ENCODE measurements around the gene ADRB1.

Gene ADRB1

GRCh38 chr10:114043532-114044246, at the start of gene ADRB1:
Gene ADRB1 (plus strand): TSS chr10:114043866. CDS start chr10:114044133, 267 bp downstream.
- DNase-seq (ENCODE audit: low spot score): peak; percentile 90

GRCh38 chr10:113995201-113995600, 48.5 kb upstream of the ADRB1 start:
- no peak for DNase-seq (ENCODE audit: low spot score)

GRCh38 chr10:113997428-113997827, 46.2 kb upstream of the ADRB1 start:
- DNase-seq (ENCODE audit: low spot score): no peak

GRCh38 chr10:113999531-113999930, 44.1 kb upstream of the ADRB1 start:
- DNase-seq (ENCODE audit: low spot score): peak; percentile 34

GRCh38 chr10:114000457-114001010, 43.1 kb upstream of the ADRB1 start:
- DNase-seq (ENCODE audit: low spot score): no peak

- no peak for DNase-seq (ENCODE audit: low spot score)
These were observed 41.2 kb upstream of the ADRB1 start for GRCh38 chr10:114002422-114002821.

GRCh38 chr10:114003161-114003941, 40.3 kb upstream of the ADRB1 start:
- DNase-seq (ENCODE audit: low spot score): no peak

GRCh38 chr10:114009281-114009996, 34.2 kb upstream of the ADRB1 start:
- no peak for DNase-seq (ENCODE audit: low spot score)

GRCh38 chr10:114010316-114010715, 33.4 kb upstream of the ADRB1 start:
- DNase-seq (ENCODE audit: low spot score): no peak

GRCh38 chr10:114012650-114013049, 31.0 kb upstream of the ADRB1 start:
- DNase-seq (ENCODE audit: low spot score): no peak

GRCh38 chr10:114015708-114016107, 28.0 kb upstream of the ADRB1 start:
- DNase-seq (ENCODE audit: low spot score): no peak

- DNase-seq (ENCODE audit: low spot score): no peak
These were observed 26.4 kb upstream of the ADRB1 start for GRCh38 chr10:114017271-114017670.

GRCh38 chr10:114017873-114018272, 25.8 kb upstream of the ADRB1 start:
- DNase-seq (ENCODE audit: low spot score): no peak

- no peak for DNase-seq (ENCODE audit: low spot score)
These were observed 24.4 kb upstream of the ADRB1 start for GRCh38 chr10:114019226-114019625.

GRCh38 chr10:114021154-114021553, 22.5 kb upstream of the ADRB1 start:
- no peak for DNase-seq (ENCODE audit: low spot score)

- no peak for DNase-seq (ENCODE audit: low spot score)
These were observed 21.7 kb upstream of the ADRB1 start for GRCh38 chr10:114021717-114022680.

- no peak for DNase-seq (ENCODE audit: low spot score)
These were observed 20.7 kb upstream of the ADRB1 start for GRCh38 chr10:114022766-114023597.

GRCh38 chr10:114024876-114025610, 18.6 kb upstream of the ADRB1 start:
- DNase-seq (ENCODE audit: low spot score): peak; percentile 51

- DNase-seq (ENCODE audit: low spot score): no peak
These were observed 18.0 kb upstream of the ADRB1 start for GRCh38 chr10:114025611-114026130.
